ENCODE measurements around the gene PDXK. TPM values are rescaled to one million over a fixed set of nuclear protein-coding genes. Genes with fewer than 3 reads are reported as not detected.

The PDXK gene
- total RNA-seq, 1 donor: 26.0 TPM

DNA sequence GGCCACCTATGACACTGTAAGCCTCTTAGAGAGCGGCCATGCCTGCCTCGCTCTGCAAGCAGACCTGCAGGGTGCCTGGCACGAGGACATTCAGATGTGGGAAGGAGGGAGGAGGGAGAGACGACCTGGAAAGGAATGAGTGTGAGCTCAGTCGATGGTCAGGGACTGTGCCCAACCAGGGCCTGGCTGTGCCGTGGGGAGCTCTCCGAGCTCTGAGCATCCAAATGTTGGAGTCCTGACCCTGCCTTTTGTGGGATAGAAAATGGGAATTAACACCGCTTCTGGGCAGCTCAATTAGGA lies 49.9 kb downstream of the PDXK start:
- H3K4me1 ChIP-seq (ENCODE audit: insufficient read depth, low read length): peaks cover 11% of the 10 kb centered on the region
- no peak overlapping the region for H3K4me3 ChIP-seq (ENCODE audit: low read length)
- H3K27me3 ChIP-seq (ENCODE audit: insufficient read depth, low read length): no peaks in the 10 kb centered on the region
- H3K9me3 ChIP-seq (ENCODE audit: low read depth, low read length): no peaks in the 10 kb centered on the region

DNA sequence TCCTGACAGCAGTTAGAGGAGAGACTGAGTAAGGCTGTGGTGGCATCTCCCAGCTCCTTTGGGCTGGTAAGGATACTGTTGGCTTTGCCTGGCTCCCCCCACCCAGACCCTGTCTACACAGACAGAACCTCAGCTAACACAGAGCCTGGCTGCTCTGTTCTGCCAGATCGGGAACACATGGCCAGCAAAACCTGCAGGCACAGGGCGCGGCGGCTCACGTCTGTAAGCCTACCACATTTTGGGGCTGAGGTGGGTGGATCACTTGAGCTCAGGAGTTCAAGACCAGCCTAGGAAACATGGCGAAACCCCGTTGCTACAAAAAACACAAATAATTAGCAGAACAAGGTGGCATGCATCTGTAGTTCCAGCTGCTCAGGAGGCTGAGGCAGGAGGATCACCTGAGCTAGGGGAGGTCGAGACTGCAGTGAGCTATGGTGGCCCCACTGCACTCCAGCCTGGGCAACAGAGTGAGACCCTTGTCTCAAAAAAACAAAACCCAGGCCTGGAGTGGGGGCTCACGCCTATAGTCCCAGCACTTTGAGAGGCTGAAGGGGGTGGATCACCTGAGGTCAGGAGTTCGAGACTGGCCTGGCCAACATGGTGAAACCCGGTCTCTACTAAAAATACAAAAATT lies 50.5 kb downstream of the PDXK start:
- H3K4me3 ChIP-seq (ENCODE audit: low read length): no peak overlapping the region
- no peaks in the 10 kb centered on the region for H3K9me3 ChIP-seq (ENCODE audit: low read depth, low read length)
- H3K4me1 ChIP-seq (ENCODE audit: insufficient read depth, low read length): peaks cover 15% of the 10 kb centered on the region
- no peaks in the 10 kb centered on the region for H3K27me3 ChIP-seq (ENCODE audit: insufficient read depth, low read length)

DNA sequence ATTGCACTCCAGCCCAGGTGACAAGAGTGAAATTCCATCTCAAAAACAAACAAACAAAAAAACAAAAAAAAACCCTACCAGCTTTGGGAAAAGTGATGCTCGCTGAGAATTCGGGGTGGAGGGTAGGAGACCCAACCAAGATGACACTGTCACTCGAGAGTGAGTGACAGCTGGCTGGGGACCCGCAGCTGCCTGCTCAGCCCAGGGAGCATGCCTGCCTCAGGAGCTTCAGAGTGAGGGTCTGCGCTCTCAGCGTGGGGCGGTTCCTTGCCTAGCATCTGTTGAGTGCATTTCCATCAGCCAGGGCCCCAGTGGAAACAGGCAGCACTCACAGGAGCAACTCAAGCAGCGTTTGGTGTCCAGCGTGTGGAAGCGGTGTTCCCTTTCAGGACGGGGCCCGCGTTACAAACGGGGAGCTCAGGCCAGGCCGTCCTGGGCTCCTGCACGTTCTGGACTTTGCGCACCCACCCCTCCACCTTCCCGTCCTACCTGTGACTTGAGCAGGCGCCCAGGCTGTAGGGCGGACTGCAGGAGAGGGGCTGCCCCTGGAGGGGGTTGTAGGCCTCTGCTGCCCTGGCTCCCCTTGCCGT lies 51.2 kb downstream of the PDXK start:
- no peaks in the 10 kb centered on the region for H3K9me3 ChIP-seq (ENCODE audit: low read depth, low read length)

DNA sequence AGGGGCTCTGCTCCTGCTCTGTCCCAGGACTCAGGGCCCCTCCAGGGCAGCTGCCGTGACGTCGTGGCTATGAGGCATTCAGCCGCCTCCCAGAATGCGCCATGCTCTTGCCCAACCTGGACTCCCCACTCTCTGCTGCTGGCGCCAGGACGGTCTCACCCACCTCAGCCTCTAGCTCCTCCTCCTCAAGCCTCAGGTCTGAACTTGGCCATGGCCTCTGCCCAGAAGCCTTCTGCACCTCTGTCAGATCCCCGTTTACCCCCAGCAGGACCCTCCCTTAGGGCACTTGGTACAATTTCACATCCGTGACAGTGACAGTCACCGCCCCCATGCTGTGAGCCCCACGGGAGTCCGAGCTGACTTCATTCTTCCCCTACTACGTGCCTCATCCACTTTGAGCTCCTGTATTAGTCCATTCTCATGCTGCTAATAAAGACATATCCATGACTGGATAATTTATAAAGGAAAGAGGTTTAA lies 52.3 kb downstream of the PDXK start:
- no peaks in the 10 kb centered on the region for H3K27me3 ChIP-seq (ENCODE audit: insufficient read depth, low read length)
- no peaks in the 10 kb centered on the region for H3K9me3 ChIP-seq (ENCODE audit: low read depth, low read length)

More for the DNA sequence above, 51.2 kb downstream of the PDXK start:
- Histone ChIP-seq H3K4me1 (ENCODE audit: insufficient read depth, low read length) (peaks cover 22% of the 10 kb centered on the region), H3K27me3 (ENCODE audit: insufficient read depth, low read length) (no peaks in the 10 kb centered on the region), H3K4me3 (ENCODE audit: low read length) (no peak overlapping the region)

DNA sequence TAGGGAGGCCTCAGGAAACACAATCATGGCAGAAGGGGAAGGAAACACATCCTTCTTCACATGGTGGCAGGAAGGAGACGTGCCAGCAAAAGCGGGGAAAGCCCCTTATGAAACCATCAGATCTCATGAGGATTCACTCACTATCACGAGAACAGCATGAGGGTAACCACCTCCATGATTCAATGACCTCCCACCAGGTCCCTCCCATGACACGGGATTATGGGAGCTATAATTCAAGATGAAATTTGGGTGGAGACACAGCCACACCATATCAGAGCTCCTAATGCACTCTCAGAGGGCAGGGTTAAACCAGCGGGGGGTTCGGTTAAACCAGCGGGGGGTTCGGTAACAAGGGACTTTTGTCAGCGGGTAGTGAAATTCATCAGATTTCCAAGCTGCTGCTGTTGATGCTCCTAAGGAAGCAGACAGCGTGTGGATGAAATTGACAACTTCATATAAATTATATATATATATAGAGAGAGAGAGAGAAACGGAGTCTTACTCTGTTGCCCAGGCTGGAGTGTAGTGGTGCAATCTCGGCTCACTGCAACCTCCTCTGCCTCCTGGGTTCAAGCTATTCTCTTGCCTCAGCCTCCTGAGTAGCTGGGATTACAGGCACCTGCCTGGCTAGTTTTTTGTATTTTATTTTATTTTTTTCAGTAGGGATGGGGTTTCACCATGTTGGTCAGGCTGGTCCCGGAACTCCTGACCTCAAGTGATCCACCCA lies 52.9 kb downstream of the PDXK start:
- Histone ChIP-seq H3K4me3 (ENCODE audit: low read length) (no peak overlapping the region), H3K9me3 (ENCODE audit: low read depth, low read length) (no peaks in the 10 kb centered on the region), H3K27me3 (ENCODE audit: insufficient read depth, low read length) (no peaks in the 10 kb centered on the region), H3K4me1 (ENCODE audit: insufficient read depth, low read length) (peaks cover 28% of the 10 kb centered on the region)

More for the DNA sequence above, 52.3 kb downstream of the PDXK start:
- Histone ChIP-seq H3K4me3 (ENCODE audit: low read length) (no peak overlapping the region), H3K4me1 (ENCODE audit: insufficient read depth, low read length) (peaks cover 28% of the 10 kb centered on the region)

DNA sequence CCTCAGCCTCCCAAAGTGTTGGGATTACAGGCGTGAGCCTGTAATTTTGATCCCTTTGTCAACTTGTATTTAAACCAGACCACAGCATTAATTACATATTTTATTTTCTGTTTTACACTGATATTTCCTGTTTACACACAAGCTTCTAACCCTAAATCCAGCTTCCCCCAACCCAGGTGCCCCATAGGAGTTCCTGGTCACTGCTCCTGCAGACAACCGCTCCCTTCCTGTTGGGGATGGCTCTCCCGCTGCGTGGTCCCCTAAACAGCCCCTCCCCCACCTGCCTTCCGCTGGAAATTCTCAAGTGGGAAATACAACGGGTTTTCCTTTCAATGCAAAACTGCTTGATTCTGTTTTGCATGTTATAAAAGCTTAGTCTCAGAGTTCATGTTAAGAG lies 53.5 kb downstream of the PDXK start:
- peaks cover 28% of the 10 kb centered on the region for H3K4me1 ChIP-seq (ENCODE audit: insufficient read depth, low read length)
- H3K9me3 ChIP-seq (ENCODE audit: low read depth, low read length): no peaks in the 10 kb centered on the region
- no peaks in the 10 kb centered on the region for H3K27me3 ChIP-seq (ENCODE audit: insufficient read depth, low read length)
- H3K4me3 ChIP-seq (ENCODE audit: low read length): no peak overlapping the region

DNA sequence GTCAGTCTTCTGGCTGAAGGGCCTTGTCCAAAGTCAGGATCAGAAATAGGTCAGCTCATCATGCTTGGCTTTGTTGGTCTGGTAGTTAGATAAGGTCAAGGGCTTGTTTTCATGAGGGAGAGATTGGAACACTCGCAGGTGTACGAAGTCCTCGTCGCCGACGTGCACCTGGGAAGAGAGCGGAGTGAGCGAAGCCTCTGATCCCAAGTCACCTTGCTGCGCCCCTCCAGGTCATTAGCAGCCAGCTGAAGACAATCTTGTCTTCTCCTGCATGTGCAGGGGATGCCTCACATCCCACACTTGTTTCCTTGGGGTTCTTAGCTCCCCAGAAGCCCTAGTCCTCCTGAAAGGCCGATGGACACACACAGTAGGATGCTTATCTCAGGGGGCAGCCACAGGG lies 55.2 kb downstream of the PDXK start:
- no peaks in the 10 kb centered on the region for H3K9me3 ChIP-seq (ENCODE audit: low read depth, low read length)
- no peaks in the 10 kb centered on the region for H3K27me3 ChIP-seq (ENCODE audit: insufficient read depth, low read length)

DNA sequence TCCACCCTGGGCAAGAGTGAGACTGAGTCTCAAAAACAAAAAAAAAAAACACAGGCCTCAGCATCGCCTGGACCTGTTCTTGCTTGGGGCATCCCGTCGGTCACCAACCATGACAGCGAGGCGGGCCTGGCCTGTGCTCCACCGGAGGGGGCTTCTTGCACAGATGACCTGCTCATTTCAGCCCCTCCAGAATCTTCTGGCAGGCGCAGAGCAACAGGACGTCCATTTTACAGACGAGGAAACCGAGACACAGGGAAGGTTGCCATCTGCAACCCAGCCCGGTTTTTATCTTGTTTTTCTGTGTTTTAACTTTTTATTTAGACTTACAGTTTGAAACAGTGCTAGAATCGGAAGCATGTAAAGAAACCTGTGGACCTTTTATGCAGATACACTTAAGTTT lies 56.3 kb downstream of the PDXK start:
- Histone ChIP-seq H3K4me3 (ENCODE audit: low read length) (peak overlapping the region; percentile 86), H3K27me3 (ENCODE audit: insufficient read depth, low read length) (no peaks in the 10 kb centered on the region), H3K4me1 (ENCODE audit: insufficient read depth, low read length) (peaks cover 38% of the 10 kb centered on the region), H3K9me3 (ENCODE audit: low read depth, low read length) (no peaks in the 10 kb centered on the region)

More for the DNA sequence above, 55.2 kb downstream of the PDXK start:
- H3K4me3 ChIP-seq (ENCODE audit: low read length): no peak overlapping the region
- H3K4me1 ChIP-seq (ENCODE audit: insufficient read depth, low read length): peaks cover 31% of the 10 kb centered on the region

DNA sequence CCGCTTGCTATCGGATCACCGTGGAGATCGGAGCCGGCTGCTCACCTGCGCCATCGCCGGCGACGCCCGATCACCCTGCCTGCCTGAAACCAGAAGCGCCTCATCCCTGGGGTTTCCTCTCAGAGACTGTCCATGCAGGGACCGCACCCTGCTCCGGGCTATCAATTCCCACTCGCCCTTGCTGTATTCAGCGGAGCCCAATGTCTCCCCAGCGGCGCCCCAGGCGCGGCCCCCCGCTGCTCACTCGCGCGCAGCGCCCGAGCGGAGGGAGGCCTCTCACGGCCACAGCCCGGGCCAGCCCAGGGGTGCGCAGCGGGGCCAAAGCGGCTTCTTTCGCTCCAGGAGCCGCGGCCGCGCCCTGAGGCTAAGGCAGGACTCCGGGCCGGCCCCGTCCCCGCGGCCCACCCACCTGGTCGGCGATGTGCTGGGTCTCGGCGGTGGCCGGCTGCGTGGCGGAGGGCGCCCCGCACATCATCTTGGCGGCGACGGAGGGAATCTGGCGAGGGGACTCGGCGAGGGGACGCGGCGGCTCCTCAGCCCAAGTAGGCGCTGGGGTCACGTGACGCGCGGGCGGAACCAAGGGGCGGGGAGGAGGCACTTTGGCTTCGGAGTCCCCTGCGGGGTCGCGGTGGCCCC lies 57.0 kb downstream of the PDXK start, which contains the start of gene CSTB:
Gene CSTB, minus strand, starts transcription at position 514 of the 636 bp plus-strand sequence. Its CDS starts 39 bp downstream, at position 475.
- peaks cover 38% of the 10 kb centered on the region for H3K4me1 ChIP-seq (ENCODE audit: insufficient read depth, low read length)
- no peaks in the 10 kb centered on the region for H3K9me3 ChIP-seq (ENCODE audit: low read depth, low read length)
- no peaks in the 10 kb centered on the region for H3K27me3 ChIP-seq (ENCODE audit: insufficient read depth, low read length)
- H3K4me3 ChIP-seq (ENCODE audit: low read length): peak within 1 kb of the TSS; percentile 86

DNA sequence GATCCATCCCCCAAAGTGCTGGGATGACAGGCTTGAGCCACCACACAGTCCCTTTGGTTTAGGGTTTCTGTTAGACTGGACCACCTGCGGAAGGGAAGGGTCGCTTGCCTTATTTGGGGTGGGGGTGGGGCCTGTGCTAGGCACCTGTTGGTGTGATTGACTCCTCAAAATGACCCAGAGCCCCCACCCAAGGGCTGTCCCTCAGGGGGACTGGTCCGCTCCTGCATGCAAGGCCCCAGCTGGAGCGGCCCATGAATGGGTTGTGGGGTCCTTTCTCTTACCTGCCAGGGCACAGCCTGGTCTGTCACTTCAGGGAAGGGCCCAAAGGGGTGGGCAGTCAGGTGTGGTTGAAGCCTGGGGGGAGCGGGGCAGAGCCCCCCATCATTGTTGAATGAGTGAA lies 59.0 kb downstream of the PDXK start:
- Histone ChIP-seq H3K9me3 (ENCODE audit: low read depth, low read length) (no peaks in the 10 kb centered on the region), H3K4me1 (ENCODE audit: insufficient read depth, low read length) (peaks cover 34% of the 10 kb centered on the region), H3K27me3 (ENCODE audit: insufficient read depth, low read length) (no peaks in the 10 kb centered on the region), H3K4me3 (ENCODE audit: low read length) (no peak overlapping the region)

DNA sequence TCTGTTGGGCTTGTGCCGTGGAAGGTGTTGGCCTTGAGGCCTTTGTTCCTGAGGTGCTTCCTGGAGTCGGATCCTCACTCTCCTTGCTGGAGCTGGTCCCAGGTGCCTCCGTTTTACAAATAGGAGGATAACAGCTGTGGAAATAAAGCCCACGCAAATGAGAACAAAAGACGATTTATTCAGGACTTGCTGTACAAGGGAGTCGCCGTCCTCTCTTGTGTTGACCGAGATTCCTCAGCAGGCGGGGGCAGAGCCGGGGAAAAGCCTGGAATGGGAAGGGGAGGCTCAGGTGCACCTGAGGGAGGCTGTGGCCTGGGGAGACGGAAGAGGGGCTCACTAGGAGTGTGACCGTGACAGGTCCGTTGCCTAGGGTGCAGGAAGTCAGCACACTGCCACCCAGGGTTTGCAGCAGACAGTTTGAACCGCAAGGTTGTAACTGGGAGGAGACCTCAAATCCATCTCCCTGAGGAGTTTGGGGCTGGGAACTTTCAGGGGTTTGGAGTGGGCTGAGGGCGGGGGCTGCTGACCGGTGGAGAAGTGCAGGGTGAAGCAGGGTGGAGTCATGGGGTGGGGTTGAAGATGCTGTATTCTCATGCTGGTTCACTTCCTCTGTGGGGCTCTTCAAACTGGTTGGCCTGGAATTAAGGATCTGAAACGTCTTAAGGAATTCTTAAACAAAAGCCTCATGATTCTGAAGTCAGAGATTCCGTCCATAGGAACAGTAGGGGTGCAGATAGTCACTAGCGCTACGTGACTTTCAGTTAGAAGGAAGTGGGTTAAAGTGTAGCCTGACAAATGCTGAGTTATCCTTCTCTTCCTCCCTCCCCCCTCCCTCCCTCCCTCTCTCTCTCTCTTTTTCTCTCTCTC lies 59.8 kb downstream of the PDXK start:
- Histone ChIP-seq H3K9me3 (ENCODE audit: low read depth, low read length) (no peaks in the 10 kb centered on the region), H3K4me3 (ENCODE audit: low read length) (no peak overlapping the region), H3K27me3 (ENCODE audit: insufficient read depth, low read length) (no peaks in the 10 kb centered on the region), H3K4me1 (ENCODE audit: insufficient read depth, low read length) (peaks cover 34% of the 10 kb centered on the region)

DNA sequence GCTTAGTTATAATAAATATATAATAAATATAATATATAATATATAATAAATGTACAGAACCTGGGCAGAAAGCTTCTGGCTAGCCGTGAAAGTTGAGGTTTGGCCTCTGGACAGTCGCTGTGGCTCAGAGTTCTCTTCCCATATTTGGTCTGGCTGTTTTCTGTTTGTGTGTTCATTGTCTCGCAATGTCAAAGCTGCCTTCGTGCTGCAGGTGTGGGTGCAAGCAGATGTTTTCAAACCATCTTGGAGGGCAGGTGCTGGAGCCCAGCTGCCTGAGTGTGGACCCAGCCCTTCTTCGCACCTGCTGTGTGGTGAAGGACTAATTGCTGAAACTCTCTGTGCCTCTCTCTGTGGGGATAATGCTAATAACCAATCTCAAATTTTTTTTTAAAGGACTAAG lies 60.7 kb downstream of the PDXK start:
- H3K4me1 ChIP-seq (ENCODE audit: insufficient read depth, low read length): peaks cover 28% of the 10 kb centered on the region
- H3K4me3 ChIP-seq (ENCODE audit: low read length): no peak overlapping the region
- H3K9me3 ChIP-seq (ENCODE audit: low read depth, low read length): no peaks in the 10 kb centered on the region
- H3K27me3 ChIP-seq (ENCODE audit: insufficient read depth, low read length): no peaks in the 10 kb centered on the region

DNA sequence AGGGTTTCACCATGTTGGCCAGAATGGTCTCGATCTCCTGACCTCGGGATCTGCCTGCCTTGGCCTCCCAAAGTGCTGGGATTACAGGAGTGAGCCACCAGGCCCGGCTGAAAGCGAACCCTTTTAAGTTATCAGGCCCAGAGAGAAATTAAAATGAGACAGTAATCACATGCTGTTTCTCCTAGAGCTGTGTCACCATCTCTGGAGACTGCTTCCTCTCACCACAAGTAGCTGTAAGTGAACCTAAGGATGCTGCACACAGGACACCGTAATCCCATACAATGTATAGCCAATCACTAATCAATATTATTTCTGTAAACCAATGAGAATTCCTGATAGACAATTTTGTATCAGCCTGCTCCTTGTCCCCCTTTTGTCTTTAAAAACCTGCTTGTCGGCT lies 62.9 kb downstream of the PDXK start:
- Histone ChIP-seq H3K27me3 (ENCODE audit: insufficient read depth, low read length) (no peaks in the 10 kb centered on the region), H3K9me3 (ENCODE audit: low read depth, low read length) (no peaks in the 10 kb centered on the region), H3K4me1 (ENCODE audit: insufficient read depth, low read length) (peaks cover 17% of the 10 kb centered on the region), H3K4me3 (ENCODE audit: low read length) (no peak overlapping the region)

DNA sequence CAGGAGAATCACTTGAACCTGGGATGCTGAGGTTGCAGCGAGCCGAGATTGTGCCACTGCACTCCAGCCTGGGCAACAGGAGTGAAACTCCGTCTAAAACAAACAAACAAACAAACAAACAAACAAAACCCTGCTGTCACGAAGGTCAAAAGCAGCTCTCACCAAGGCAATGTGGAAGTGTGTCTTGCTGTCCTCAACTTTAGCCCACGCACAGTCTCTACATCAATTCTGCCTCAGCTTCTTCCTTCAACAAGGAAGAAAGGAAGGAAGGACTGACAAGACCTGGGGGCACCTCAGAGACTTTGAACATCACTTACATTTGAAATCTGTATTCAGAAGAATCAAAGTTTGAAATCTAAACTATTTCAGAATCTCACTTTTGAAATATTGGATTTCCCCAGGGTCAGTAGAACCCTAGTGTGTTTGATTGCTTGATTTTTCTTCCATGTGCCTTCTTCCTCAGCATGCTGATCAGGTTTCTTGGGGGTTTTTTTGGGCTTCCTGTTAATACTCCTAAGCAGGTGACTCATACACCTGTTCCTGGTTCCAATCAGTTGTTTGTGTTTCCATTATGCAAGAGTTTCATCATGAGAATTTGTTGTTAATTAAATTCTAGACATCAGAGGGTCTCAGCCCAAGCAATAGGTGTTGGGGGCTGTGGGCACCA lies 63.6 kb downstream of the PDXK start:
- H3K4me1 ChIP-seq (ENCODE audit: insufficient read depth, low read length): peaks cover 17% of the 10 kb centered on the region
- no peak overlapping the region for H3K4me3 ChIP-seq (ENCODE audit: low read length)
- no peaks in the 10 kb centered on the region for H3K9me3 ChIP-seq (ENCODE audit: low read depth, low read length)
- H3K27me3 ChIP-seq (ENCODE audit: insufficient read depth, low read length): no peaks in the 10 kb centered on the region

Measured in mononuclear cell (primary cell).